CD14-positive monocyte (primary cell): Measurements from ENCODE around the gene FGA. TPM values are rescaled to one million over a fixed set of nuclear protein-coding genes. Genes with fewer than 3 reads are reported as not detected.

Experiments used
- DNase-seq, 3 donors: peaks; one replicate each; pipeline ENCODE4 v3.0.0-alpha.2; 2011 to 2022
- H2AFZ ChIP-seq: 2 replicates; pipeline ENCODE4 v1.6.0; 2012; ENCODE audit warnings: mild to moderate bottlenecking, low read depth, low read length, inconsistent platforms; ENCODE audit not compliant: insufficient read depth, poor library complexity, severe bottlenecking
- H3K27ac ChIP-seq, 2 donors: 1 replicate in 1 of 2; 2 replicates in 1 of 2; pipeline ENCODE4 v1.5.1; 2012 to 2013; ENCODE audit warnings: low read length in 2 of 2, control low read depth in 1 of 2, inconsistent platforms in 1 of 2, low read depth in 1 of 2, mild to moderate bottlenecking in 1 of 2
- H3K27me3 ChIP-seq, 2 donors: one replicate each; pipeline versions ENCODE4 v1.6.0 to v1.6.1; 2011 to 2013; ENCODE audit warnings: low read length in 2 of 2; ENCODE audit not compliant: control insufficient read depth in 2 of 2, insufficient read depth in 2 of 2
- H3K36me3 ChIP-seq, 2 donors: replicated peaks in 1 of 2; 1 replicate in 1 of 2; 2 replicates in 1 of 2; pipeline versions ENCODE4 v1.5.1 to v1.6.1; 2012 to 2013; ENCODE audit warnings: low read length in 2 of 2, control low read depth in 1 of 2, inconsistent platforms in 1 of 2, mild to moderate bottlenecking in 1 of 2; ENCODE audit not compliant: insufficient read depth in 2 of 2, control insufficient read depth in 1 of 2
- H3K4me1 ChIP-seq, 2 donors: 1 replicate in 1 of 2; 2 replicates in 1 of 2; pipeline versions ENCODE4 v1.5.1 to v1.6.1; 2012 to 2013; ENCODE audit warnings: low read length in 2 of 2, control low read depth in 1 of 2, inconsistent platforms in 1 of 2, mild to moderate bottlenecking in 1 of 2, moderate library complexity in 1 of 2; ENCODE audit not compliant: insufficient read depth in 2 of 2, control insufficient read depth in 1 of 2
- H3K4me2 ChIP-seq: replicated peaks from 2 replicates; pipeline ENCODE3; 2012; ENCODE audit warnings: low read length, moderate library complexity, mild to moderate bottlenecking; ENCODE audit not compliant: poor library complexity, severe bottlenecking; ENCODE audit errors: extremely low read depth
- H3K4me3 ChIP-seq, 3 experiments: fragments of 200-600 bp in 1 of 3; sonication (generic) in 1 of 3; replicated peaks in 1 of 3; 1 replicate in 2 of 3; 2 replicates in 1 of 3; pipeline ENCODE4 v1.5.1; 2011 to 2013; ENCODE audit warnings: low read length in 3 of 3, mild to moderate bottlenecking in 3 of 3, control low read depth in 2 of 3, low read depth in 2 of 3, inconsistent platforms in 1 of 3, moderate library complexity in 1 of 3
- H3K79me2 ChIP-seq: 2 replicates; pipeline ENCODE4 v1.6.0; 2012; ENCODE audit warnings: mild to moderate bottlenecking, control low read depth, inconsistent platforms, low read length, moderate library complexity; ENCODE audit not compliant: insufficient read depth
- H3K9ac ChIP-seq: 2 replicates; pipeline ENCODE4 v1.6.0; 2017; ENCODE audit warnings: low read length, mild to moderate bottlenecking; ENCODE audit not compliant: insufficient read depth, poor library complexity, severe bottlenecking
- H3K9me3 ChIP-seq, 2 donors: replicated peaks in 1 of 2; 1 replicate in 1 of 2; 2 replicates in 1 of 2; pipeline versions ENCODE4 v1.5.1 to v1.6.1; 2012 to 2013; ENCODE audit warnings: low read length in 2 of 2, control low read depth in 1 of 2; ENCODE audit not compliant: control insufficient read depth in 1 of 2, insufficient read depth in 1 of 2
- H4K20me1 ChIP-seq: 2 replicates; pipeline ENCODE4 v1.6.0; 2012; ENCODE audit warnings: mild to moderate bottlenecking, low read length, control low read depth, moderate library complexity; ENCODE audit not compliant: insufficient read depth
- H3K27ac Mint-ChIP-seq, 7 donors: one replicate each; pipeline ENCODE4 v1.8.0; 2020; ENCODE audit warnings: mild to moderate bottlenecking in 7 of 7, mixed read lengths in 7 of 7, moderate library complexity in 6 of 7, inconsistent platforms in 2 of 7
- H3K27me3 Mint-ChIP-seq, 3 donors: one replicate each; pipeline ENCODE4 v1.8.0; 2021 to 2022; ENCODE audit warnings: low read depth in 3 of 3, mild to moderate bottlenecking in 3 of 3, mixed read lengths in 3 of 3, moderate library complexity in 3 of 3, inconsistent platforms in 1 of 3
- H3K36me3 Mint-ChIP-seq, 2 donors: one replicate each; pipeline ENCODE4 v1.8.0; 2020; ENCODE audit warnings: mixed read lengths in 2 of 2, inconsistent platforms in 1 of 2, mild to moderate bottlenecking in 1 of 2
- H3K4me1 Mint-ChIP-seq: one replicate; pipeline ENCODE4 v1.8.0; 2020; ENCODE audit warnings: mild to moderate bottlenecking, mixed read lengths
- H3K4me3 Mint-ChIP-seq, 2 donors: one replicate each; pipeline ENCODE4 v1.8.0; 2020; ENCODE audit warnings: mild to moderate bottlenecking in 2 of 2, mixed read lengths in 2 of 2, moderate library complexity in 1 of 2
- H3K9me3 Mint-ChIP-seq, 7 donors: one replicate each; pipeline ENCODE4 v1.8.0; 2020 to 2022; ENCODE audit warnings: mixed read lengths in 7 of 7, mild to moderate bottlenecking in 6 of 7, moderate library complexity in 6 of 7, inconsistent platforms in 2 of 7
- WGBS: methylation state at CpG from one replicate; pipeline ENCODE4 v1.1.5; 2013; ENCODE audit warnings: missing lambda C conversion rate; ENCODE audit not compliant: insufficient coverage; 5-methylcytosine and 5-hydroxymethylcytosine counted together
- intact Hi-C, 2 donors: fragments of 100-400 bp; cut with micrococcal nuclease; formaldehyde crosslinking; loops; one replicate each; pipeline versions ENCODE4 v1.15.0 to v1.15.1; 2023
- polyA plus RNA-seq, 3 donors: library from polyadenylated mRNA; depleted of rRNA in 1 of 3; unstranded in 2 of 3; stranded (reverse) in 1 of 3; fragments of 300-500 nt in 2 of 3; fragments of >200 nt in 1 of 3; fragmentation: Illumina TruSeq in 2 of 3; gene quantifications; 1 replicate in 2 of 3; 2 replicates in 1 of 3; pipeline ENCODE4 v1.2.3, GENCODE V29; 2012 to 2021
- TF ChIP-seq, protein P1 (sequence below): fragments of 200-600 bp; IDR thresholded peaks from one replicate; pipeline ENCODE4 v1.8.0; 2022; ENCODE audit warnings: antibody characterized with exemption, mild to moderate bottlenecking

The FGA gene
- polyA plus RNA-seq, 3 donors: not detected

DNA sequence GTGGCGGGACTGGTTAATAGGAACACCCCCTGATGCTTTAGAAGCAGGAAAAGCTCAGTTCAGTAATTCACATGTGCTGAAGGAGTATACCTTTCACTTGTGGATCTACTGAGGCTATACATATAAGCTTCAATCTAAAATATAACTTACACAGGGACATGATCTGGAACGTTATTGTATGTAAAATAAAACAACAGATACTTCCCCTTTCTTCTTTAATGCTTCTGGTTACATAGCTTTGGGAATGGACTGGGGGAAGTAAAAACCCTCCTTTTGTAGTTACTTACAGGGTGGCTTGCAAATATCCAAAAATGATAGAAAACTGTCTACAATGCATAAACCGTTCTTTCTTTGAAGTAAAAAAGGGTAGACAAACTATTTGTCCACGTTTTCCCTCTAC lies 20.0 kb upstream of the FGA start:
- Histone ChIP-seq H4K20me1 (no peaks in the 10 kb centered on the region), H3K4me1 (no peaks in the 10 kb centered on the region), H3K4me3 (no peak overlapping the region), H3K4me2 (no peak overlapping the region), H2AFZ (no peak overlapping the region), H3K27me3 (no peaks in the 10 kb centered on the region), H3K79me2 (no peaks in the 10 kb centered on the region), H3K9me3 (no peaks in the 10 kb centered on the region), H3K9ac (no peak overlapping the region), H3K36me3 (no peaks in the 10 kb centered on the region), H3K27ac (no peak overlapping the region)
- DNase-seq: no peak
- Mint-ChIP-seq H3K27me3 (no peaks in the 10 kb centered on the region), H3K4me3 (no peak overlapping the region), H3K9me3 (no peaks in the 10 kb centered on the region), H3K4me1 (no peaks in the 10 kb centered on the region), H3K36me3 (no peaks in the 10 kb centered on the region), H3K27ac (no peak overlapping the region)
- WGBS: no CpG with 5 or more reads among the region's 4 CpGs
- TF ChIP-seq, protein P1, sequence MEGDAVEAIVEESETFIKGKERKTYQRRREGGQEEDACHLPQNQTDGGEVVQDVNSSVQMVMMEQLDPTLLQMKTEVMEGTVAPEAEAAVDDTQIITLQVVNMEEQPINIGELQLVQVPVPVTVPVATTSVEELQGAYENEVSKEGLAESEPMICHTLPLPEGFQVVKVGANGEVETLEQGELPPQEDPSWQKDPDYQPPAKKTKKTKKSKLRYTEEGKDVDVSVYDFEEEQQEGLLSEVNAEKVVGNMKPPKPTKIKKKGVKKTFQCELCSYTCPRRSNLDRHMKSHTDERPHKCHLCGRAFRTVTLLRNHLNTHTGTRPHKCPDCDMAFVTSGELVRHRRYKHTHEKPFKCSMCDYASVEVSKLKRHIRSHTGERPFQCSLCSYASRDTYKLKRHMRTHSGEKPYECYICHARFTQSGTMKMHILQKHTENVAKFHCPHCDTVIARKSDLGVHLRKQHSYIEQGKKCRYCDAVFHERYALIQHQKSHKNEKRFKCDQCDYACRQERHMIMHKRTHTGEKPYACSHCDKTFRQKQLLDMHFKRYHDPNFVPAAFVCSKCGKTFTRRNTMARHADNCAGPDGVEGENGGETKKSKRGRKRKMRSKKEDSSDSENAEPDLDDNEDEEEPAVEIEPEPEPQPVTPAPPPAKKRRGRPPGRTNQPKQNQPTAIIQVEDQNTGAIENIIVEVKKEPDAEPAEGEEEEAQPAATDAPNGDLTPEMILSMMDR: no peak
- intact Hi-C loops: no loop called here

DNA sequence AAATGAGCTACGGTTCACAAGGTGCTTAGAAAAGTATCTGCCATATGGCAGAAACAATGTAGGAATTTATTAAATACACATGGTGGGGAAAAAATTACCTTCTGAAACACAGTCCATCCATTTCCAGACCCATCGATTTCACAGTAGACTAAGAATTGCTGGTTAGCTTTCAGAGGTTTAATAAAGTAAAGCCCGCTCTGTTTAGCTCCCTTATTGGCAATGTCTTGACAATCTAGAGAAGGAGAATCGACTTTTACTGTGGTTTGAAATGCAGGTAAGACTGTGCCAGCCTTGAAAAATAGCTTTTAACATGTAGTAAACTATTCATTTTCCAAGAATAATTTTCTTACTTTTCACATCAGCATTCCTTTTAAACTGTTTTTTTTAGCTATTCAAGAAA lies 19.0 kb upstream of the FGA start:
- intact Hi-C loops: no loop called here
- Mint-ChIP-seq H3K4me1 (no peaks in the 10 kb centered on the region), H3K4me3 (no peak overlapping the region), H3K27me3 (peaks cover 0 to 1% (median 0%) of the 10 kb centered on the region in 3 donors), H3K27ac (no peak overlapping the region), H3K9me3 (no peaks in the 10 kb centered on the region), H3K36me3 (no peaks in the 10 kb centered on the region)
- no peak overlapping the region for H2AFZ ChIP-seq
- WGBS: no CpG with 5 or more reads among the region's 4 CpGs
- no peaks in the 10 kb centered on the region for H3K9me3 ChIP-seq
- H3K79me2 ChIP-seq: no peaks in the 10 kb centered on the region
- H3K27me3 ChIP-seq: no peaks in the 10 kb centered on the region
- no peak overlapping the region for H3K4me3 ChIP-seq
- H3K27ac ChIP-seq: no peak overlapping the region
- no peak overlapping the region for H3K9ac ChIP-seq
- TF ChIP-seq, protein P1: no peak
- DNase-seq: no peak
- H3K4me2 ChIP-seq: no peak overlapping the region
- H3K4me1 ChIP-seq: no peaks in the 10 kb centered on the region
- H3K36me3 ChIP-seq: no peaks in the 10 kb centered on the region
- no peaks in the 10 kb centered on the region for H4K20me1 ChIP-seq
